Gastrocnemius medialis (tissue), 4 donors: Measurements from ENCODE around the gene DNM3. TPM values are rescaled to one million over a fixed set of nuclear protein-coding genes. Genes with fewer than 3 reads are reported as not detected.

Experiments
- ATAC-seq, 2 donors: fragments of 150-250 bp; one replicate each; pipeline ENCODE4 v1.9.1; 2016
- DNase-seq, 2 donors: peaks; one replicate each; pipeline ENCODE4 v3.0.0-alpha.2; 2019
- H3K27ac ChIP-seq, 4 donors: fragments of 200-600 bp; sonication (generic); 1 replicate in 1 of 4; 2 replicates in 3 of 4; pipeline ENCODE4 v1.5.1; 2016 to 2018; ENCODE audit warnings: mild to moderate bottlenecking in 2 of 4, moderate library complexity in 1 of 4
- H3K27me3 ChIP-seq, 3 donors: fragments of 200-600 bp; sonication (generic) in 2 of 3; 1 replicate in 1 of 3; 2 replicates in 2 of 3; pipeline versions ENCODE4 v1.5.1 to v1.6.0; 2016 to 2019; ENCODE audit warnings: mild to moderate bottlenecking in 1 of 3, moderate library complexity in 1 of 3
- H3K36me3 ChIP-seq, 2 donors: fragments of 200-600 bp; sonication (generic) in 1 of 2; one replicate each; pipeline ENCODE4 v1.5.1; 2017 to 2018
- H3K4me1 ChIP-seq, 2 donors: fragments of 200-600 bp; sonication (generic) in 1 of 2; one replicate each; pipeline ENCODE4 v1.5.1; 2016 to 2017; ENCODE audit warnings: mild to moderate bottlenecking in 2 of 2
- H3K4me3 ChIP-seq, 4 donors: fragments of 200-600 bp; sonication (generic) in 3 of 4; 1 replicate in 1 of 4; 2 replicates in 3 of 4; pipeline ENCODE4 v1.5.1; 2016 to 2019; ENCODE audit warnings: mild to moderate bottlenecking in 2 of 4
- H3K9me3 ChIP-seq, 3 donors: fragments of 200-600 bp; sonication (generic) in 2 of 3; 1 replicate in 1 of 3; 2 replicates in 2 of 3; pipeline ENCODE4 v1.5.1; 2016 to 2019
- POLR2A ChIP-seq, 2 donors: fragments of 450-650 bp; IDR thresholded peaks; one replicate each; pipeline ENCODE4 v1.6.1; 2017; ENCODE audit warnings: antibody characterized with exemption in 2 of 2, mild to moderate bottlenecking in 2 of 2, moderate library complexity in 2 of 2
- in situ Hi-C, 4 donors: fragments of 200-750 bp; cut with MboI; loops; one replicate each; pipeline versions ENCODE4 v1.15.0 to v1.8.0; 2017; ENCODE audit warnings: low sequenced_read_pairs in 4 of 4
- intact Hi-C: fragments of 100-400 bp; cut with DNase I; formaldehyde crosslinking; loops from one replicate; pipeline ENCODE4 v1.15.1; 2023; ENCODE audit warnings: low total_unique reads
- total RNA-seq, 4 donors: library from RNA; depleted of rRNA; stranded (reverse); fragments of >200 nt; gene quantifications; one replicate each; pipeline versions ENCODE4 v1.1.0 to v1.2.3, GENCODE V29; 2016
- TF ChIP-seq, protein P1 (sequence below), 5 experiments: fragments of 450-650 bp in 3 of 5; fragments of 200-600 bp in 2 of 5; sonication (generic) in 2 of 5; IDR thresholded peaks in 4 of 5; conservative IDR thresholded peaks in 1 of 5; 1 replicate in 4 of 5; 2 replicates in 1 of 5; pipeline ENCODE4 v1.5.1; 2016 to 2019; ENCODE audit warnings: antibody characterized with exemption in 5 of 5, mild to moderate bottlenecking in 3 of 5, moderate library complexity in 3 of 5

The DNM3 gene
- total RNA-seq, 4 donors from 2014 or later: 0.35 to 1.6 (median 1.1) TPM

DNA sequence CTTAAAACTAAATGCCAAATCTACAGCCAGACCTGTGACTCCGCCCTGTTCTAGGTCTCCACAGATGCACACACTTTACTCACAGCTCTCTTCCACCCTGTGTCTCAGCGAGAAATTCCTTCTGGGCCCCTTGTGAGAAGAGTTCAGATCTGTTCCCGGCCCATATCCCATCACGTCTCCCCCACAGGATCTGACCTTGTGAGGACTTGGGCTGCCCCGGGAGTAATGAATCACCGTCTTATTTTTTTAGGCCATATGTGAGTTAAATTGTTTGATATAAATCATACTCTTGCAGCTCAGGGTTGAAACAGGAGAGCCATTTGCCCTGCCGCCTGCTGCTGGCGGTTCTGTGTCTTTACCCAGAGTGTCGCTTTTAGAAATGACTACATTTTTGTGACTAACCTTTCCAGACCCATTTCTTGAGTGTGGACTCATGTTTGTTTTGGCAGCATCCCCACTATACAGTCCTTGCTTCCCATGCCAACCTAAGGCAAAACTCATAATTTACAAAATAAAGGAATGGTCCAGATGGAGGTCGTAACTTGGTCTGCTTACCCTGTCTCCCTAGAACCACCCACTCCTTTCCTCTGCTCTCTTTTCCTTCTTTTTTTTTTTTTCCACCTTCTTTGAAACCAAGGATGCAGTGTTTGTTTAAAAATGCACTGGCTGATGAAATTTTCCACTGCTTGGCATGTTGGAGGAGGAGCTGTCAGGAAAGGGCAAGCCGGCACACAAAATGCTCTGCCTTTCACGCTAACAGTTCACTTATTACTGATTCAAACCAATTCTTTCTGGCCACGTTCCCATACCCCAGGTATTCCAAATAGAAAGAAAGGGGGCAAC is 481.1 kb downstream of the DNM3 start:
- intact Hi-C loops (loop anchor here (5.0 kb wide), 1 partner anchor 35 kb away; no protein-coding TSS in a partner anchor), in situ Hi-C loops (no loop called here)
- TF ChIP-seq, protein P1, sequence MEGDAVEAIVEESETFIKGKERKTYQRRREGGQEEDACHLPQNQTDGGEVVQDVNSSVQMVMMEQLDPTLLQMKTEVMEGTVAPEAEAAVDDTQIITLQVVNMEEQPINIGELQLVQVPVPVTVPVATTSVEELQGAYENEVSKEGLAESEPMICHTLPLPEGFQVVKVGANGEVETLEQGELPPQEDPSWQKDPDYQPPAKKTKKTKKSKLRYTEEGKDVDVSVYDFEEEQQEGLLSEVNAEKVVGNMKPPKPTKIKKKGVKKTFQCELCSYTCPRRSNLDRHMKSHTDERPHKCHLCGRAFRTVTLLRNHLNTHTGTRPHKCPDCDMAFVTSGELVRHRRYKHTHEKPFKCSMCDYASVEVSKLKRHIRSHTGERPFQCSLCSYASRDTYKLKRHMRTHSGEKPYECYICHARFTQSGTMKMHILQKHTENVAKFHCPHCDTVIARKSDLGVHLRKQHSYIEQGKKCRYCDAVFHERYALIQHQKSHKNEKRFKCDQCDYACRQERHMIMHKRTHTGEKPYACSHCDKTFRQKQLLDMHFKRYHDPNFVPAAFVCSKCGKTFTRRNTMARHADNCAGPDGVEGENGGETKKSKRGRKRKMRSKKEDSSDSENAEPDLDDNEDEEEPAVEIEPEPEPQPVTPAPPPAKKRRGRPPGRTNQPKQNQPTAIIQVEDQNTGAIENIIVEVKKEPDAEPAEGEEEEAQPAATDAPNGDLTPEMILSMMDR (IDR thresholded peaks at IDR 0.05 in 4 of 5, conservative IDR thresholded peaks at IDR 0.05 in 1 of 5): no peak
- ATAC-seq (peak; percentile 47 to 56), DNase-seq (peak; percentile 8 to 20)
- peak overlapping the region in 1 of 4 donors; percentile 17 for H3K4me3 ChIP-seq
- H3K27ac ChIP-seq: peak overlapping the region; percentile 32 to 59 (median 42)
- no peaks in the 10 kb centered on the region for H3K36me3 ChIP-seq
- peaks cover 0 to 3% of the 10 kb centered on the region in 2 donors for H3K4me1 ChIP-seq
- H3K27me3 ChIP-seq: no peaks in the 10 kb centered on the region
- no peaks in the 10 kb centered on the region for H3K9me3 ChIP-seq

DNA sequence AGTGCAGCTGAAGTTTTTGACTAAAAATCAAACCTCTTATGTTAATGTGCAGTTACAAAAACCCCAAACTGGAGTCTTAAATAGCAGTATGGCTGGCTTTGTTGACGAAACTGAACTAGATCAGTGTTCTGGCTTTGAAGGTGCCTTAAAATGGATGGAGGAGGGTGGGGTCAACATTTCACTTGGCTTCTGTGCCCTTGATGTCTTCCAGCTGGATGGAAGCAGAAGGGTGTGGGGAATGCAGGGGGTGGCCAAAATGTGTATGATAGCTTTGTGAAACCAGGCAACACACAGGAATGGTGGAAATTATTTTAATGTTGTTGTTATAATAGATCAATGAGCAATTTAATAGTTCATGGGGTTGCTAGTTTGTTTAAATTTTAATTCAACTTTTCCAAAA is 482.4 kb downstream of the DNM3 start:
- no peaks in the 10 kb centered on the region for H3K9me3 ChIP-seq
- in situ Hi-C loops (no loop called here), intact Hi-C loops (loop anchor here (5.0 kb wide), 1 partner anchor 34 kb away; no protein-coding TSS in a partner anchor)
- H3K27ac ChIP-seq: no peak overlapping the region
- H3K27me3 ChIP-seq: no peaks in the 10 kb centered on the region
- H3K4me1 ChIP-seq: peaks cover 0 to 3% of the 10 kb centered on the region in 2 donors
- H3K4me3 ChIP-seq: no peak overlapping the region
- DNase-seq: no peak
- no peak for ATAC-seq
- no peaks in the 10 kb centered on the region for H3K36me3 ChIP-seq
- TF ChIP-seq POLR2A (IDR thresholded peaks at IDR 0.05): no peak
- TF ChIP-seq, protein P1 (IDR thresholded peaks at IDR 0.05 in 4 of 5, conservative IDR thresholded peaks at IDR 0.05 in 1 of 5): no peak

DNA sequence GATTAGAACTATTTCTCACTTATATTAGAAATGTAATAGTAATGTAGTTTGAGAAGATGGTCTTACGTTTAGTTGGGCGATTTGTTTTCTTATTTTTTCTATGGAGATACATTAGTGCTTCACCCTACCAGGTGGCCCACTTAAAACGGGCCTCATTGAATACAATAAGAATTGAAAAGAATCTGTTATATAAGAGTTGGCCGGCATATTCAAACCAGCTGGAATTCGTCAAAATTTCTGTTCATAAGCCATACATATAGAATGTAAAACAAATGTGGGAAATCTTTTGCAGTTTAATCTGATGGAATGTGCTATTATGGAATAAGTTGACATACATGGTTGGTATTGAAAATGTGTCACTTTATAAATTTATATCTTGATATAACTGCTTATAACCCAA is 482.8 kb downstream of the DNM3 start:
- in situ Hi-C loops (no loop called here), intact Hi-C loops (loop anchor here (5.0 kb wide), 1 partner anchor 33 kb away; no protein-coding TSS in a partner anchor)
- Histone ChIP-seq H3K4me1 (peaks cover 0 to 3% of the 10 kb centered on the region in 2 donors), H3K27ac (no peak overlapping the region), H3K9me3 (no peaks in the 10 kb centered on the region), H3K36me3 (no peaks in the 10 kb centered on the region), H3K27me3 (no peaks in the 10 kb centered on the region), H3K4me3 (no peak overlapping the region)
- ATAC-seq (no peak), DNase-seq (no peak)
- no peak for TF ChIP-seq POLR2A (IDR thresholded peaks at IDR 0.05)
- TF ChIP-seq, protein P1 (IDR thresholded peaks at IDR 0.05 in 4 of 5, conservative IDR thresholded peaks at IDR 0.05 in 1 of 5): no peak

DNA sequence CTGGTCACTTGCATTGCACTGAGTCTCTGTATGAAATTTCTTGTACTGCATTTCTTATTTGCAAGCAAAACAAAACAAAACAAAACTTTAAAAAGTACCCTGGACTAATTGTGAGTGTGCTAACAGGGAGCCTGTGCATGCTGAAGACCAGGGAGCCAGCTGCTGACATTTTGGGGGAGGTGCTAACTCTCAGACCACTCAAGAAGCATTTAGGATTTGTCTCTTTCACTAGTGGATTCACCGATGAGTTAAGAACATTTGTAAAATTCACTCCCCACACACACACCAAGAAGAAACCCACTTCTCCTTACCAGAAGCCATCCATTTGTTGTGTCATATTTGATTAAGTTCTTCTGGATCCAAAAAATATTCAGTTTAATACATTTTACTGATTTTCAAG is 483.5 kb downstream of the DNM3 start:
- H3K27ac ChIP-seq: no peak overlapping the region
- H3K4me1 ChIP-seq: peaks cover 0 to 3% of the 10 kb centered on the region in 2 donors

More for the DNA sequence above, 483.5 kb downstream of the DNM3 start:
- Histone ChIP-seq H3K36me3 (no peaks in the 10 kb centered on the region), H3K9me3 (no peaks in the 10 kb centered on the region), H3K4me3 (no peak overlapping the region), H3K27me3 (no peaks in the 10 kb centered on the region)
- intact Hi-C loops: loop anchor here (5.0 kb wide), 1 partner anchor 33 kb away; no protein-coding TSS in a partner anchor
- in situ Hi-C loops: no loop called here
- ATAC-seq (no peak), DNase-seq (no peak)
- TF ChIP-seq, protein P1 (IDR thresholded peaks at IDR 0.05 in 4 of 5, conservative IDR thresholded peaks at IDR 0.05 in 1 of 5): no peak
- no peak for TF ChIP-seq POLR2A (IDR thresholded peaks at IDR 0.05)
